Measurements from ENCODE around the gene LRCH4. TPM values are rescaled to one million over a fixed set of nuclear protein-coding genes. Genes with fewer than 3 reads are reported as not detected.

The LRCH4 gene
- total and polyA plus RNA-seq, 2 of the 13 experiments (the other 11 are each of a cell fraction or from before 2014, with no cell fraction given) = 7.0 to 9.3 TPM

- TF ChIP-seq ZBED4 (CRISPR knock-in tag; IDR thresholded peaks at IDR 0.05; ENCODE audit: borderline replicate concordance) (peak; percentile 73; the same call in 1 of the 2 replicates), GPBP1L1 (CRISPR knock-in tag; IDR thresholded peaks at IDR 0.05) (no peak), MIXL1 (CRISPR knock-in tag; IDR thresholded peaks at IDR 0.05) (peak; percentile 79; the same call in 1 of the 2 replicates), KIAA2018 (CRISPR knock-in tag; IDR thresholded peaks at IDR 0.05; ENCODE audit: borderline replicate concordance) (no peak), ZNF597 (CRISPR knock-in tag; IDR thresholded peaks at IDR 0.05) (no peak), ZNF773 (CRISPR knock-in tag; IDR thresholded peaks at IDR 0.05; ENCODE audit: borderline replicate concordance) (no peak), ZBTB38 (CRISPR knock-in tag; IDR thresholded peaks at IDR 0.05) (0 out of 2 replicates have a peak, but pooled peaks have one; percentile 34), ZNF556 (CRISPR knock-in tag; IDR thresholded peaks at IDR 0.05; ENCODE audit: borderline replicate concordance) (no peak), SP5 (CRISPR knock-in tag; IDR thresholded peaks at IDR 0.05; ENCODE audit: borderline replicate concordance, low read depth) (peak; percentile 33; the same call in 1 of the 2 replicates), AGO1 (IDR thresholded peaks at IDR 0.05; ENCODE audit: low read depth, low read length, poor library complexity, severe bottlenecking) (no peak), ZNF841 (CRISPR knock-in tag; IDR thresholded peaks at IDR 0.05; ENCODE audit: borderline replicate concordance) (no peak), ZNF558 (CRISPR knock-in tag; IDR thresholded peaks at IDR 0.05; ENCODE audit: borderline replicate concordance) (no peak), ZNF30 (CRISPR knock-in tag; IDR thresholded peaks at IDR 0.05) (no peak)
Measured at GRCh38 chr7:100545360-100546128, 40.4 kb downstream of the LRCH4 start (continued).

Data from HepG2 (cell line).